ENCODE measurements around the gene TUFM. TPM values are rescaled to one million over a fixed set of nuclear protein-coding genes. Genes with fewer than 3 reads are reported as not detected.

TUFM gene
- 178 and 257 TPM in 2 replicates for total RNA-seq

GRCh38 chr16:28846080-28846932 is at the start of gene TUFM:
TSS of gene TUFM (minus strand) at chr16:28846348. CDS start at chr16:28846269, 79 bp downstream.

DNA sequence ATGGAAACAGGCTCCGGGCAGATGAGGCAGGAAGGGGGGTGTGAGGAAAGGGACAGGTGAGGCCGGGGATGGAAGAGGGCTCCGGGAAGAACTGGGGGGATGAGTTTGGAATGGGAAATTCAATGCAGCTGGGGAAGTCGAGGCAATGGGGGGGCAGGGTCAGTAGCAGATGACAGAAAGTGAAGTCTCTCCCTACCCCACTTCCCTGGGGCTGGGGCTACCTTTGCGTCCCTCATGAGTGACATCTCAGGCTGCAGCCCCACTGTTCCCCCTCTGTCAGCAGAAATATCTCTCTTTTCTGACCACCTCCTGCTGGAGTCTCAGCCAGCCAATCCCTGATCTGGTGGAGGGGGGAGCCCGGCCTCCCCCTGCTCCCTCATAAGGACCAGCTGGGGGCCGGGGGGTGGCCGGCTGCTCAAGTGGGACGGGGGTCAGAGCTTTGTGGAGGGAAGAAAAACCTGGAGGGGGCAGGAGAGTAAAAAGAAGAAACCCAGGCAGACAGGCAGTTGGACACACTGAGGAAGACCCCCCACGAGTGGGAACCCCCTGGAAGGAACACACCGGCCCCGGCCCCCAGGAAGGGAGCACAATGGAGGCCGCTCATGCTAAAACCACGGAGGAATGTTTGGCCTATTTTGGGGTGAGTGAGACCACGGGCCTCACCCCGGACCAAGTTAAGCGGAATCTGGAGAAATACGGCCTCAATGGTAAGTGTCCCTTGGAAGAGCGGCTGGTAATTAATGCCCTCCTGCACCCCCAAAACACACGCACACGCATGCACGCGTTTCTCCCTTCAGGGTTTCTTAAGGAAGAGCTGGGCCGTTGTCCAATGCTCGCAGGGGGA is 32.2 kb upstream of the TUFM start, which contains the start of gene ATP2A1:
TSS of gene ATP2A1 (plus strand) at position 406 of the 844 bp plus-strand sequence. CDS start at position 590, 184 bp downstream.

DNA sequence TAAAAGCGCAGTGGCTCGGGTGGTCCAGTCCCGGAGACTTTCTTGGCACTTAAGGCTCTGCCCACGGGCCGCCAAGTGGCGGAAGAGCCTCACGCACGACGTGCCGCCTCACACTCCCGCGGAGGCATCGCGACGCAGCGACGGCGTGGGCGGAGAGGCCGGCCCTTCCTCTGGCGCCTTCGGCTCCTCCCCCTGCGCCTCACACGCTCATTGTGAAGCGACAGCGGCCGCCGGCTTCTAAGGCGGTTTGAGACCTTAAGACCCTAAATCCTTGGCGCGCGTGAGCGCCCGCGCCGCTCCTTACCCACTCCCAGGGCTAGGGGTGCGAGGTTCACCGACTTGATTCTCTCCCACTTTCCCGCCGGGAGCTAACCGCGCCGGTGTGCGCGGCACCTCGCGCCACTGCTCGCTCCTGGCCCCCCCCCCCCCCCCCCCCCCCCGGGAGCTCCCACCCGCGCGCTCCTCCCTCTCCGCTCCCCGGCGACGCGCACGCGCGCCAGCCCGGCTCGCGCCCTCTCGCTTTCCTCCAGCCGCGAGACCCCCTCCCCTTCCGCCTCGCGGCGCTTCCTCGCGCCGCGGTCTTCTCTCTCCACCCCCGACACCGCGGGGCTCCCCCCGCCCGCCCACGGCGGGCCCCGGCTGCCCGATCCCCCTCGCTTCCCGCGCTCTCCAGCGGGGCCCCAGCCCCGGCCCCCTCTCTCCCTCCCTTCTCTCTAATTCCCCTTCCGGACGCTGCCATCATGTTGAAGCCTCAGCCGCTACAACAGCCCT is 23.4 kb downstream of the TUFM start, which contains the start of gene ATXN2L:
TSS of gene ATXN2L (plus strand) at position 480 of the 771 bp plus-strand sequence. CDS start at position 741, 261 bp downstream.

Other genes starting within 250 kb of the TUFM start
- 0.23 TPM in 1 of 2 replicates, not detected in the other for gene SULT1A2, start 249.3 kb downstream of the TUFM start, total RNA-seq
- 5.2 and 7.3 TPM in 2 replicates for gene SULT1A1, start 236.3 kb downstream of the TUFM start, total RNA-seq
- 0.11 TPM in 1 of 2 replicates, not detected in the other for gene NPIPB8, start 208.3 kb downstream of the TUFM start, total RNA-seq
- 151 and 224 TPM in 2 replicates for gene EIF3C, start 134.9 kb downstream of the TUFM start, total RNA-seq
- 0.23 TPM in 1 of 2 replicates, not detected in the other for gene NPIPB9, start 94.6 kb downstream of the TUFM start, total RNA-seq
- gene ATXN2L, start 23.3 kb downstream of the TUFM start, total RNA-seq = 44.7 and 73.6 TPM in 2 replicates
- 13.8 and 20.2 TPM in 2 replicates for gene SH2B1, start 17.5 kb upstream of the TUFM start, total RNA-seq
- 0.19 and 0.39 TPM in 2 replicates for gene ATP2A1, start 32.1 kb upstream of the TUFM start, total RNA-seq
- 20.7 and 22.9 TPM in 2 replicates for gene RABEP2, start 78.9 kb upstream of the TUFM start, total RNA-seq
- gene CD19, start 85.6 kb upstream of the TUFM start, total RNA-seq = not detected in 2 replicates
- 20.5 and 22.0 TPM in 2 replicates for gene NFATC2IP, start 104.6 kb upstream of the TUFM start, total RNA-seq
- 25.2 and 31.9 TPM in 2 replicates for gene SPNS1, start 128.4 kb upstream of the TUFM start, total RNA-seq
- 0.16 TPM in 1 of 2 replicates, not detected in the other for gene LAT, start 138.7 kb upstream of the TUFM start, total RNA-seq

Measured in hair follicular keratinocyte (primary cell).